BJ (cell line): ENCODE measurements around the gene ZPBP2. TPM values are rescaled to one million over a fixed set of nuclear protein-coding genes. Genes with fewer than 3 reads are reported as not detected.

Source experiments
- CTCF ChIA-PET: fragments of 350-600 bp; formaldehyde crosslinking; extraction: SDS; loops from one replicate; lab custom pipeline; 2021; ENCODE audit warnings: antibody characterized with exemption, inconsistent platforms; lab: Yijun Ruan, JAX
- POLR2A ChIA-PET: fragments of 300-600 bp; sonication (Branson Sonifier 250); formaldehyde crosslinking; extraction: SDS; loops from one replicate; lab custom pipeline; 2021; ENCODE audit warnings: antibody characterized with exemption; lab: Charles Lee
- DNase-seq: peaks from one replicate; pipeline ENCODE4 v3.0.0-alpha.2; 2011; ENCODE audit warnings: low read depth
- H3K27me3 ChIP-seq: 2 replicates; pipeline ENCODE4 v1.6.0; 2011; ENCODE audit warnings: low read length; ENCODE audit not compliant: control insufficient read depth, insufficient read depth
- H3K36me3 ChIP-seq: 2 replicates; pipeline ENCODE4 v1.5.1; 2011; ENCODE audit warnings: low read length; ENCODE audit not compliant: control insufficient read depth, insufficient read depth
- H3K4me3 ChIP-seq: 2 replicates; pipeline ENCODE4 v1.5.1; 2011; ENCODE audit warnings: low read depth, mild to moderate bottlenecking, control low read depth, low read length
- CTCF ChIP-seq: IDR thresholded peaks from 2 replicates; pipeline ENCODE4 v1.5.1; 2011; ENCODE audit warnings: low read depth, mild to moderate bottlenecking, control low read depth, inconsistent platforms, low read length, moderate library complexity; ENCODE audit not compliant: insufficient read depth
- polyA plus RNA-seq: library from polyadenylated mRNA; depleted of rRNA; stranded (reverse); fragments of >200 nt; gene quantifications from 2 replicates; pipeline ENCODE4 v1.2.3, GENCODE V29; 2011

Gene ZPBP2
- polyA plus RNA-seq, 1 experiment: not detected

GRCh38 chr17:39919087-39919683, 51.2 kb downstream of the ZPBP2 start:
- CTCF ChIA-PET: interaction anchor here (1.5 kb wide), 1 partner anchor 9 kb away, joined by 3 read pairs; no protein-coding TSS in a partner anchor
- no peak for TF ChIP-seq CTCF
- DNase-seq: no peak
- H3K36me3 ChIP-seq: peaks cover 36% of the 10 kb centered on the region
- H3K4me3 ChIP-seq: no peak overlapping the region
- no peaks in the 10 kb centered on the region for H3K27me3 ChIP-seq
- POLR2A ChIA-PET: no interaction called here

GRCh38 chr17:39920218-39921210, 52.5 kb downstream of the ZPBP2 start:
- CTCF ChIA-PET: interaction anchor here (0.6 kb wide), 1 partner anchor 435 kb away, joined by 3 read pairs; no protein-coding TSS in a partner anchor
- DNase-seq: no peak
- Histone ChIP-seq H3K4me3 (no peak overlapping the region), H3K36me3 (peaks cover 36% of the 10 kb centered on the region), H3K27me3 (no peaks in the 10 kb centered on the region)
- no peak for TF ChIP-seq CTCF
- POLR2A ChIA-PET: no interaction called here

GRCh38 chr17:39921323-39921722, 53.3 kb downstream of the ZPBP2 start:
- no peak for TF ChIP-seq CTCF
- CTCF ChIA-PET: no interaction called here
- POLR2A ChIA-PET: no interaction called here
- Histone ChIP-seq H3K36me3 (peaks cover 36% of the 10 kb centered on the region), H3K4me3 (no peak overlapping the region), H3K27me3 (no peaks in the 10 kb centered on the region)
- no peak for DNase-seq

GRCh38 chr17:39922006-39922405, 54.0 kb downstream of the ZPBP2 start:
- H3K4me3 ChIP-seq: no peak overlapping the region
- DNase-seq: no peak
- POLR2A ChIA-PET: no interaction called here
- H3K36me3 ChIP-seq: peaks cover 36% of the 10 kb centered on the region
- H3K27me3 ChIP-seq: no peaks in the 10 kb centered on the region
- no peak for TF ChIP-seq CTCF
- CTCF ChIA-PET: interaction anchor here (1.5 kb wide), 1 partner anchor 18 kb away, joined by 3 read pairs; no protein-coding TSS in a partner anchor

- TF ChIP-seq CTCF: no peak
- no peak for DNase-seq
- ChIA-PET CTCF (interaction anchor here (1.5 kb wide), 1 partner anchor 16 kb away, joined by 3 read pairs; no protein-coding TSS in a partner anchor), POLR2A (no interaction called here)
- Histone ChIP-seq H3K36me3 (peaks cover 36% of the 10 kb centered on the region), H3K27me3 (no peaks in the 10 kb centered on the region), H3K4me3 (no peak overlapping the region)
These were observed 55.2 kb downstream of the ZPBP2 start for GRCh38 chr17:39923230-39923629.
